ENCODE results near the gene ATG16L1. TPM values are rescaled to one million over a fixed set of nuclear protein-coding genes. Genes with fewer than 3 reads are reported as not detected.
A peak's percentile ranks its signal among the peaks of the same experiment; 100 is the strongest.

ATG16L1 gene
- total RNA-seq, 2 donors from 2014 or later, result 58.3 to 67.7 TPM

- Histone ChIP-seq H3K4me1 (replicated peaks) (no peaks in the 10 kb centered on the region), H3K9me3 (no peaks in the 10 kb centered on the region), H3K36me3 (peaks cover 3 to 10% of the 10 kb centered on the region in 2 donors), H3K27ac (no peak overlapping the region), H3K27me3 (replicated peaks; ENCODE audit: insufficient read depth) (no peaks in the 10 kb centered on the region), H3K4me3 (no peak overlapping the region)
- DNase-seq (ENCODE audit: low spot score), result no peak
- intact Hi-C loops (cut with DNase I), result no loop called here
- no peak for TF ChIP-seq POLR2AphosphoS5 (IDR thresholded peaks at IDR 0.05)
- no peak for TF ChIP-seq POLR2A (IDR thresholded peaks at IDR 0.05)
- TF ChIP-seq CTCF (IDR thresholded peaks at IDR 0.05), result no peak
- WGBS, result 94% methylated on average over 10 of the region's 10 CpGs
Observed at GRCh38 chr2:233265899-233266431, 14.5 kb downstream of the ATG16L1 start.

DNA sequence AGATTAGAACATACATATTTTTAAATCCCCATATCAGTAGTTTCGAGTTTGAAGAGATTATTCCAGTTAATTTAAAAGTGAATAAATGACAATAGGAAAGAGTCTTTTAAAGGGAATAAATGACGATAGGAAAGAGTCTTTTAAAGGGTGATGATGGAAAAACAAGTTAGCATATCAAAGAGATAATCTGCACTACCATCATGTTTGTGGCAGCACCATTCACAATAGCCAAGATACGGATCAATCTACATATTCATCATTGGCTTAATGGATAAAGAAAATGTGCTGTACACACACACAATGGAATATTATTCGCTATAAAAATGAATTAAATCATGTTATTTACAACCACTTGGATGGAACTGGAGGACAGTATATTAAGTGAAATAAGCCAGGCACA lies 15.0 kb downstream of the ATG16L1 start:
- no peak overlapping the region for H3K4me3 ChIP-seq
- H3K9me3 ChIP-seq, result no peaks in the 10 kb centered on the region
- WGBS, result 91% methylated on average over 4 of the region's 4 CpGs
- no peak for DNase-seq (ENCODE audit: low spot score)
- H3K4me1 ChIP-seq (replicated peaks), result peaks cover 2% of the 10 kb centered on the region
- intact Hi-C loops (cut with DNase I), result no loop called here
- H3K36me3 ChIP-seq, result peaks cover 3 to 10% of the 10 kb centered on the region in 2 donors
- H3K27ac ChIP-seq, result no peak overlapping the region
- TF ChIP-seq CTCF (IDR thresholded peaks at IDR 0.05) (no peak), POLR2AphosphoS5 (IDR thresholded peaks at IDR 0.05) (no peak)
- no peaks in the 10 kb centered on the region for H3K27me3 ChIP-seq (replicated peaks; ENCODE audit: insufficient read depth)

DNA sequence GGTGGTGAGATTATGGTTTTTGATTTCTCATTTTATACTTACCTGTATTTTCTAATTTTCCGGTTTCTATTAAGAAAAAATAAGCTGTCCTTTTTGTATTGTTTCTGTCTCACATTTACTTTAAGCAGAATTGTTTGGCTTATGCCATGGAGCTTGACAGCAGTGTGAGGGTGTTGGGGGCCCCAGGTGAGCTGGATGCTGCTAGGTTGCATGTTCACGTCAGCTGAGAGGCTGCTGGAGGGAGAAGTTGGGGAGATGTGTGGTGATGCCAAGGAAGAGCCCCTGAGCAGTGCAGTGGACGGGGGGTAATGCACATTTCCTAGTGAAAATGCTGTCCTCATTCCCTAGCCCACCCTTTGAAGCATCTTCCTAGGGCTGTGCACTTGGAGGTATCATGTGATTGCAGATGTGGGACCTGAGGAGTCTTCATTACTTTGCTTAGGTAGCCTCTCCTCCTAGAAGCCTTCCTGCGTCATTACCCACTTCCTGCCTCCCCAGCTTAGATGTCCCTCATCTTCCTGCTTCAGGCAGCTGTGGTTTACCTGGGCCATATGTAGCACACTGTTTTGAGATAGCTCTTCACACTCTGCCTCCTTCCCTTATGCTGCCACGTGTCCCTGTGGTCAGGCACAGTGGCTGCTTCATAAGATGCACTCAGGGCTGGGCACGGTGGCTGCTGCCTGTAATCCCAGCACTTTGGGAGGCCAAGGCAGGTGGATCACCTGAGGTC lies 16.2 kb downstream of the ATG16L1 start:
- H3K27ac ChIP-seq, result peak overlapping the region; percentile 82 to 88
- WGBS, result 82% methylated on average over 6 of the region's 6 CpGs
- intact Hi-C loops (cut with DNase I), result no loop called here
- no peak for DNase-seq (ENCODE audit: low spot score)
- H3K27me3 ChIP-seq (replicated peaks; ENCODE audit: insufficient read depth), result no peaks in the 10 kb centered on the region
- no peak for TF ChIP-seq POLR2A (IDR thresholded peaks at IDR 0.05)
- TF ChIP-seq POLR2AphosphoS5 (IDR thresholded peaks at IDR 0.05), result no peak
- peaks cover 3 to 4% of the 10 kb centered on the region in 2 donors for H3K36me3 ChIP-seq
- no peak overlapping the region for H3K4me3 ChIP-seq
- no peaks in the 10 kb centered on the region for H3K9me3 ChIP-seq
- peaks cover 2% of the 10 kb centered on the region for H3K4me1 ChIP-seq (replicated peaks)

GRCh38 chr2:233270366-233270765 lies 18.9 kb downstream of the ATG16L1 start:
- intact Hi-C loops (cut with DNase I), result no loop called here
- Histone ChIP-seq H3K9me3 (no peaks in the 10 kb centered on the region), H3K4me3 (no peak overlapping the region), H3K27ac (peak overlapping the region; percentile 82 to 88), H3K4me1 (replicated peaks) (peaks cover 2% of the 10 kb centered on the region), H3K36me3 (no peaks in the 10 kb centered on the region), H3K27me3 (replicated peaks; ENCODE audit: insufficient read depth) (no peaks in the 10 kb centered on the region)
- TF ChIP-seq POLR2A (IDR thresholded peaks at IDR 0.05) (no peak), CTCF (IDR thresholded peaks at IDR 0.05) (no peak), POLR2AphosphoS5 (IDR thresholded peaks at IDR 0.05) (no peak)
- WGBS, result 78% methylated on average over 5 of the region's 5 CpGs
- DNase-seq (ENCODE audit: low spot score), result no peak

GRCh38 chr2:233270951-233271350 lies 19.5 kb downstream of the ATG16L1 start:
- DNase-seq (ENCODE audit: low spot score), result no peak
- TF ChIP-seq CTCF (IDR thresholded peaks at IDR 0.05) (no peak), POLR2AphosphoS5 (IDR thresholded peaks at IDR 0.05) (no peak), POLR2A (IDR thresholded peaks at IDR 0.05) (no peak)
- no peak overlapping the region for H3K4me3 ChIP-seq
- 55% methylated on average over 4 of the region's 4 CpGs for WGBS
- H3K4me1 ChIP-seq (replicated peaks), result peaks cover 2% of the 10 kb centered on the region
- no peaks in the 10 kb centered on the region for H3K27me3 ChIP-seq (replicated peaks; ENCODE audit: insufficient read depth)
- intact Hi-C loops (cut with DNase I), result no loop called here
- H3K36me3 ChIP-seq, result no peaks in the 10 kb centered on the region
- H3K27ac ChIP-seq, result peak overlapping the region; percentile 82 to 88
- no peaks in the 10 kb centered on the region for H3K9me3 ChIP-seq

All from prostate gland (tissue), 2 donors.